HepG2 (cell line): ENCODE measurements around the gene DSCAML1. TPM values are rescaled to one million over a fixed set of nuclear protein-coding genes. Genes with fewer than 3 reads are reported as not detected.

Experiments
- ATAC-seq: fragments of 200-7000 bp; cut with Tn5 transposase; 3 replicates; pipeline ENCODE4 v1.9.1; 2020; ENCODE audit warnings: mild to moderate bottlenecking, moderate library complexity
- BruUV-seq: library from RNA; stranded (reverse); fragments of 400-500 nt; replicated peaks from 2 replicates; lab custom pipeline; 2021; lab: Mats Ljungman, UMichigan
- CTCF ChIA-PET: fragments of 300-600 bp; formaldehyde crosslinking; extraction: SDS; loops from one replicate; lab custom pipeline; 2021; ENCODE audit warnings: low total read pairs, inconsistent platforms, low intra/inter-chr PET ratio; lab: Yijun Ruan, JAX
- POLR2A ChIA-PET: fragments of 350-600 bp; sonication (Branson Sonifier 250); formaldehyde crosslinking; loops from one replicate; lab custom pipeline; 2020; ENCODE audit warnings: antibody characterized with exemption, inconsistent platforms; lab: Yijun Ruan, JAX
- DNase-seq: peaks from one replicate; pipeline ENCODE4 v3.0.0-alpha.2; 2015; ENCODE audit warnings: low spot score
- FAIRE-seq: peaks from 3 replicates; lab custom pipeline; 2011; peaks lifted over from hg19 to GRCh38; lab: Jason Lieb, UNC
- H2AFZ ChIP-seq: one replicate; pipeline ENCODE4 v1.6.1; 2011; ENCODE audit warnings: low read length, inconsistent platforms
- H3K27ac ChIP-seq: fragments of 300-600 bp; 3 replicates; pipeline ENCODE4 v1.8.0; 2011; ENCODE audit warnings: mixed run types, mild to moderate bottlenecking, mixed read lengths, low read length, inconsistent platforms; ENCODE audit not compliant: insufficient read depth; ENCODE audit errors: extremely low read length
- H3K27me3 ChIP-seq, 2 experiments: fragments of 200-600 bp in 1 of 2; 2 replicates in 1 of 2; 3 replicates in 1 of 2; pipeline versions ENCODE4 v1.6.0 to v1.8.0; 2011; ENCODE audit warnings: low read length in 2 of 2, mild to moderate bottlenecking in 2 of 2, moderate library complexity in 2 of 2, inconsistent platforms in 1 of 2; ENCODE audit not compliant: insufficient read depth in 2 of 2, control insufficient read depth in 1 of 2
- H3K36me3 ChIP-seq, 2 experiments: fragments of 200-600 bp in 1 of 2; replicated peaks in 1 of 2; 2 replicates in 1 of 2; 3 replicates in 1 of 2; pipeline versions ENCODE4 v1.5.1 to v1.8.0; 2011; ENCODE audit warnings: low read length in 2 of 2, inconsistent platforms in 1 of 2; ENCODE audit not compliant: insufficient read depth in 2 of 2, control insufficient read depth in 1 of 2
- H3K4me1 ChIP-seq: 2 replicates; pipeline ENCODE4 v1.5.1; 2012; ENCODE audit warnings: low read length, inconsistent platforms; ENCODE audit not compliant: insufficient read depth
- H3K4me2 ChIP-seq: 2 replicates; pipeline ENCODE4 v1.6.0; 2011; ENCODE audit warnings: low read depth, low read length, inconsistent platforms
- H3K4me3 ChIP-seq, 3 experiments: fragments of 200-600 bp in 1 of 3; sonication (generic), shearing (Covaris generic) in 1 of 3; replicated peaks in 1 of 3; 2 replicates each; pipeline ENCODE4 v1.5.1; 2011 to 2016; ENCODE audit warnings: low read length in 3 of 3, inconsistent platforms in 2 of 3, low read depth in 2 of 3, mild to moderate bottlenecking in 2 of 3, control low read depth in 1 of 3, mixed read lengths in 1 of 3; ENCODE audit not compliant: insufficient read depth in 1 of 3
- H3K79me2 ChIP-seq: one replicate; pipeline ENCODE4 v1.6.1; 2011; ENCODE audit warnings: low read length, inconsistent platforms; ENCODE audit not compliant: insufficient read depth
- H3K9ac ChIP-seq: 2 replicates; pipeline ENCODE4 v1.6.0; 2011; ENCODE audit warnings: mild to moderate bottlenecking, low read depth, low read length, inconsistent platforms; ENCODE audit not compliant: insufficient read depth
- H3K9me3 ChIP-seq: 2 replicates; pipeline ENCODE4 v1.5.1; 2012; ENCODE audit warnings: mild to moderate bottlenecking, low read length
- H4K20me1 ChIP-seq: 2 replicates; pipeline ENCODE4 v1.6.0; 2011; ENCODE audit warnings: inconsistent platforms, mild to moderate bottlenecking, low read length, moderate library complexity; ENCODE audit not compliant: insufficient read depth
- ATRX ChIP-seq: sonication (generic); formaldehyde crosslinking; IDR thresholded peaks from 2 replicates; pipeline ENCODE4 v1.4.0; 2020; ENCODE audit warnings: missing genetic modification reagents, borderline replicate concordance
- ELF4 ChIP-seq: sonication (generic); formaldehyde crosslinking; IDR thresholded peaks from 2 replicates; pipeline ENCODE4 v1.5.0; 2020; ENCODE audit warnings: missing genetic modification reagents, mild to moderate bottlenecking, moderate library complexity, borderline replicate concordance
- JUN ChIP-seq: sonication (generic); formaldehyde crosslinking; IDR thresholded peaks from 2 replicates; pipeline ENCODE4 v1.4.0; 2020; ENCODE audit warnings: mild to moderate bottlenecking, missing genetic modification reagents
- JUND ChIP-seq: sonication (generic); formaldehyde crosslinking; IDR thresholded peaks from 2 replicates; pipeline ENCODE4 v1.8.0; 2022; ENCODE audit warnings: mild to moderate bottlenecking, missing genetic modification reagents
- KLF12 ChIP-seq: sonication (generic); formaldehyde crosslinking; IDR thresholded peaks from 2 replicates; pipeline ENCODE4 v1.4.0; 2020; ENCODE audit warnings: missing genetic modification reagents, borderline replicate concordance
- NR3C1 ChIP-seq: sonication (generic); formaldehyde crosslinking; IDR thresholded peaks from 2 replicates; pipeline ENCODE4 v1.4.0; 2020; ENCODE audit warnings: missing genetic modification reagents
- RFX3 ChIP-seq: IDR thresholded peaks from 2 replicates; pipeline ENCODE4 v1.6.1; 2016; ENCODE audit warnings: missing biosample characterization, missing genetic modification reagents
- SIN3A ChIP-seq: IDR thresholded peaks from 2 replicates; pipeline ENCODE4 v1.6.1; 2011; ENCODE audit warnings: low read depth, mild to moderate bottlenecking, control low read depth, low read length, borderline replicate concordance
- TP53 ChIP-seq: sonication (generic); formaldehyde crosslinking; conservative IDR thresholded peaks from 2 replicates; pipeline ENCODE4 v1.4.0; 2020; ENCODE audit warnings: missing genetic modification reagents
- ZMYM4 ChIP-seq: sonication (generic); formaldehyde crosslinking; IDR thresholded peaks from 2 replicates; pipeline ENCODE4 v1.8.1; 2023; ENCODE audit warnings: mild to moderate bottlenecking, missing genetic modification reagents
- ZNF263 ChIP-seq: sonication (generic); formaldehyde crosslinking; IDR thresholded peaks from 2 replicates; pipeline ENCODE4 v1.4.0; 2020; ENCODE audit warnings: missing genetic modification reagents
- ZNF343 ChIP-seq: sonication (generic); formaldehyde crosslinking; IDR thresholded peaks from 2 replicates; pipeline ENCODE4 v1.4.0; 2020; ENCODE audit warnings: mild to moderate bottlenecking, missing genetic modification reagents
- ZNF569 ChIP-seq: sonication (generic); formaldehyde crosslinking; IDR thresholded peaks from 2 replicates; pipeline ENCODE4 v1.5.0; 2020; ENCODE audit warnings: mild to moderate bottlenecking, missing genetic modification reagents, moderate library complexity, borderline replicate concordance
- ZNF605 ChIP-seq: sonication (generic); formaldehyde crosslinking; IDR thresholded peaks from 2 replicates; pipeline ENCODE4 v1.8.0; 2022; ENCODE audit warnings: mild to moderate bottlenecking, missing genetic modification reagents
- ZNF746 ChIP-seq: sonication (generic); formaldehyde crosslinking; IDR thresholded peaks from 2 replicates; pipeline ENCODE4 v1.8.0; 2022; ENCODE audit warnings: mild to moderate bottlenecking, missing genetic modification reagents
- ZNF790 ChIP-seq: sonication (generic); formaldehyde crosslinking; IDR thresholded peaks from 2 replicates; pipeline ENCODE4 v1.8.0; 2022; ENCODE audit warnings: missing genetic modification reagents, mild to moderate bottlenecking, borderline replicate concordance
- WGBS: methylation state at CpG from one replicate; pipeline ENCODE4 v1.1.6; 2017; ENCODE audit warnings: low lambda C conversion rate; 5-methylcytosine and 5-hydroxymethylcytosine counted together
- in situ Hi-C: cut with HindIII; loops from 2 replicates; pipeline ENCODE4 v1.10.0; 2017; ENCODE audit warnings: low pct_unique_long_range_greater_than_20kb; ENCODE audit not compliant: extremely low pct_ligation_motif_present
- intact Hi-C: fragments of 100-400 bp; cut with micrococcal nuclease; formaldehyde crosslinking; loops from one replicate; pipeline ENCODE4 v1.10.0; 2022; ENCODE audit not compliant: unreplicated experiment
- polyA plus RNA-seq, 8 experiments: library from polyadenylated mRNA; depleted of rRNA in 3 of 8; stranded (reverse) in 7 of 8; unstranded in 1 of 8; fragments of >200 nt; fragmentation: Illumina TruSeq in 4 of 8; extraction: Trizol in 4 of 8; gene quantifications; 2 replicates each; pipeline versions ENCODE4 v1.2.1 to v1.2.3, GENCODE V29; 2011 to 2016; ENCODE audit warnings: low read depth in 4 of 8, missing spikeins in 1 of 8, mixed read lengths in 1 of 8; ENCODE audit not compliant: insufficient read depth in 1 of 8
- total RNA-seq, 5 experiments: library from RNA; depleted of rRNA; stranded (reverse); fragments of >200 nt; fragmentation: Illumina TruSeq; extraction: Trizol; gene quantifications; 2 replicates each; pipeline ENCODE4 v1.2.3, GENCODE V29; 2016; ENCODE audit warnings: low read depth in 1 of 5
- TF ChIP-seq, protein P1 (sequence below): sonication (generic); formaldehyde crosslinking; IDR thresholded peaks from 2 replicates; pipeline ENCODE4; 2020; ENCODE audit warnings: missing genetic modification reagents, mild to moderate bottlenecking, borderline replicate concordance

DSCAML1 gene
- total and polyA plus RNA-seq, 2 of the 13 experiments (the other 11 are each of a cell fraction or from before 2014, with no cell fraction given) = 0.29 to 0.40 TPM

DNA sequence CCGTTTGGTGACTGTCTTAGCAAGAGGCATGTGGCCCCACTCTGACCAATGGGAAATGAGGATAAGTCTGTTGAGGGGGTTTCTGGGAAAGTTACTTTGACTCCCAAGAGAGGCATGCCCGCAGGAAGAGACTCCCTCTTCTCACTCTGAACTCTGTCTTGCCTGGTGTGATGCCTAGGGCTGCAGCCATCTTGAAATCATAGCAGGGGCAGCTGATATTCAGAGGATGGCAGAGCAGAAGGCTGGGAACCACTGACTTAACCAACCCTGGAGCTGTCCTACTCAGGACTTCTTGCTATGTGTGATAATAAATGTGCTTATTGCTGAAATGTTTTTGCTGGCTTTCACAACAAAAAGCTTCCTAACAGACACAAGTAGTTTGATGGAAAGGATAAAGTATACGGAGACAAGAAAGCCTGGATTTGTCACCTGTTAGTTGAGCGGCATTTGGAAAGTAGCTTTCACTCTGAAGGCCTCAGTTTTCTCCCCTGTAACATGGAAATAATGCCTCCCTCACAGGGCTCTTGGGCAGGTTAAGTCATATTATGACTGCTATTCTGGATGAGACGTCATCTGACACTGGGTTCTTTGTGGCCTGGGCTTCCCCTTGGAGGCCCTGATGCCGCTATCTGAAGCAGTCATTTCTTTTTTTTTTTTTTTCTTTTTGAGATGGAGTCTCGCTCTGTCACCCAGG lies 340.8 kb downstream of the DSCAML1 start:
- no peak for DNase-seq
- ATAC-seq = no peak
- Histone ChIP-seq H3K4me2 (no peak overlapping the region), H3K9ac (no peak overlapping the region), H4K20me1 (no peaks in the 10 kb centered on the region), H3K36me3 (no peaks in the 10 kb centered on the region), H3K27me3 (peaks cover 7 to 14% of the 10 kb centered on the region in 2 experiments; a peak in 4 of 5 replicates), H3K27ac (no peak overlapping the region), H3K9me3 (no peaks in the 10 kb centered on the region), H3K4me3 (no peak overlapping the region), H3K4me1 (no peaks in the 10 kb centered on the region), H2AFZ (no peak overlapping the region), H3K79me2 (no peaks in the 10 kb centered on the region)
- ChIA-PET POLR2A (no interaction called here), CTCF (no interaction called here)
- in situ Hi-C loops (no loop called here), intact Hi-C loops (no loop called here)
- no peak for FAIRE-seq
- no TSS peak for BruUV-seq
- TF ChIP-seq RFX3 (CRISPR knock-in tag) (no peak), SIN3A (no peak), JUND (CRISPR knock-in tag) (no peak), KLF12 (no peak), ZNF605 (CRISPR knock-in tag) (no peak), JUN (CRISPR knock-in tag) (no peak), ZNF263 (CRISPR knock-in tag) (no peak), ZNF343 (CRISPR knock-in tag) (no peak), ZNF790 (no peak), TP53 (no peak), ZMYM4 (no peak), NR3C1 (CRISPR knock-in tag) (no peak), ATRX (no peak), ZNF746 (CRISPR knock-in tag) (no peak), ELF4 (CRISPR knock-in tag) (no peak), ZNF569 (CRISPR knock-in tag) (no peak)
- TF ChIP-seq, protein P1, sequence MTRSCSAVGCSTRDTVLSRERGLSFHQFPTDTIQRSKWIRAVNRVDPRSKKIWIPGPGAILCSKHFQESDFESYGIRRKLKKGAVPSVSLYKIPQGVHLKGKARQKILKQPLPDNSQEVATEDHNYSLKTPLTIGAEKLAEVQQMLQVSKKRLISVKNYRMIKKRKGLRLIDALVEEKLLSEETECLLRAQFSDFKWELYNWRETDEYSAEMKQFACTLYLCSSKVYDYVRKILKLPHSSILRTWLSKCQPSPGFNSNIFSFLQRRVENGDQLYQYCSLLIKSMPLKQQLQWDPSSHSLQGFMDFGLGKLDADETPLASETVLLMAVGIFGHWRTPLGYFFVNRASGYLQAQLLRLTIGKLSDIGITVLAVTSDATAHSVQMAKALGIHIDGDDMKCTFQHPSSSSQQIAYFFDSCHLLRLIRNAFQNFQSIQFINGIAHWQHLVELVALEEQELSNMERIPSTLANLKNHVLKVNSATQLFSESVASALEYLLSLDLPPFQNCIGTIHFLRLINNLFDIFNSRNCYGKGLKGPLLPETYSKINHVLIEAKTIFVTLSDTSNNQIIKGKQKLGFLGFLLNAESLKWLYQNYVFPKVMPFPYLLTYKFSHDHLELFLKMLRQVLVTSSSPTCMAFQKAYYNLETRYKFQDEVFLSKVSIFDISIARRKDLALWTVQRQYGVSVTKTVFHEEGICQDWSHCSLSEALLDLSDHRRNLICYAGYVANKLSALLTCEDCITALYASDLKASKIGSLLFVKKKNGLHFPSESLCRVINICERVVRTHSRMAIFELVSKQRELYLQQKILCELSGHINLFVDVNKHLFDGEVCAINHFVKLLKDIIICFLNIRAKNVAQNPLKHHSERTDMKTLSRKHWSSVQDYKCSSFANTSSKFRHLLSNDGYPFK (CRISPR knock-in tag) = no peak
- 35% methylated on average over 7 of the region's 7 CpGs for WGBS
